ENCODE results near the gene XXYLT1. TPM values are rescaled to one million over a fixed set of nuclear protein-coding genes. Genes with fewer than 3 reads are reported as not detected.
A peak's percentile ranks its signal among the peaks of the same experiment; 100 is the strongest.

XXYLT1 gene
- total and polyA plus RNA-seq, 2 of the 8 experiments (the other 6 are each of a cell fraction or from before 2014, with no cell fraction given), result 18.9 to 23.8 TPM

DNA sequence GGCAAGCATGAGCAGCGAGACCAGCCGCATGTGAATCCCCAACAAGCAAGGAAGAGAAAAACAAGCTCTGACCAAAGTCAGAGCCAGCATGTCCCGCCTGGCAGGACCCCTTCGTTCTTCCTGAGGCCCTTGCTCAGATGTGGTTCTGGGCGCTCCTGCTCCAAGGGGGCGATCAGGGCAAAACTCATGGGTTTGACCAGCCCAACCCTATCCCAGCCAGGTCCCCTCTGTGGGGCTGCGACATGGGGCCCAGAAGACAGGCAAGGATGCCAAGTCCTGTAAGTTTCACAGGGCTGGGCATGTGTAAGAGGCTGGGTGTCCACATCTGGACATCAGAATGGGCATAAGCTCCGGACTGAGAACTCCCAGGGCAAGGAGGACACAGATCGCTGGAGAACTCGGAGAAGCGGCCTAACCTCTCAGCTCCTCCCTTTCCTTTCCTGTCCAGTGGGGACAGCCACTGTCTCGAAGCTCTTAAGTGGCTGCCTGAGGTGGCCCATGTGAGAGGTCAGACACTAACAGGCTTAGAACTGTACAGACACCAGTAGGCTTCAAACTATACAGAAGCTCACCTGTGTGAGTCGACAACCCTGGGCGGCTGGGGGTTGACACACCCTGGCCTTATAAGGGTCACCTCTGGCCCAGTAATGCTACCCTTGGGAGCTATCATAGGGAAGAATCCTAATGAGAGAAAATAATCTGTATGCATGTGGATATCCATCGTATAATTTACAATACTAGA, 48.9 kb downstream of the XXYLT1 start:
- no peak overlapping the region for H2BK120ac ChIP-seq (replicated peaks; ENCODE audit: low read depth, low read length)
- H3K4me3 ChIP-seq (ENCODE audit: extremely low read depth in 1 of 4, insufficient read depth in 2 of 4, low read depth in 3 of 4, low read length in 4 of 4), result no peak overlapping the region
- peaks cover 0 to 27% of the 10 kb centered on the region in 2 experiments; a peak in 2 of 4 replicates for H3K79me2 ChIP-seq (ENCODE audit: control insufficient read depth in 1 of 2, insufficient read depth in 2 of 2, low read length in 2 of 2)
- peak in 1 of 2 experiments; percentile 42 for DNase-seq (ENCODE audit: low read depth in 1 of 2, low spot score in 2 of 2)
- H3K4me1 ChIP-seq (replicated peaks in 1 of 4; ENCODE audit: control insufficient read depth in 3 of 4, insufficient read depth in 4 of 4, low read length in 3 of 4), result peaks cover 0 to 14% (median 7%) of the 10 kb centered on the region in 4 experiments; a peak in 6 of 7 replicates
- peaks cover 0 to 4% (median 2%) of the 10 kb centered on the region in 4 experiments; a peak in 3 of 8 replicates for H3K36me3 ChIP-seq (ENCODE audit: control insufficient read depth in 2 of 4, insufficient read depth in 4 of 4, low read length in 3 of 4)
- H3K27me3 ChIP-seq (replicated peaks in 1 of 4; ENCODE audit: control insufficient read depth in 3 of 4, extremely low read depth in 1 of 4, insufficient read depth in 3 of 4, low read length in 3 of 4), result no peaks in the 10 kb centered on the region
- no peak overlapping the region for H3K9ac ChIP-seq (replicated peaks in 1 of 4; ENCODE audit: extremely low read depth in 1 of 4, low read depth in 3 of 4, low read length in 3 of 4)
- peak overlapping the region; percentile 17 for H4K91ac ChIP-seq (replicated peaks; ENCODE audit: insufficient read length, low read length)
- H2AFZ ChIP-seq (ENCODE audit: low read length), result no peak overlapping the region
- no peak overlapping the region for H3K14ac ChIP-seq (ENCODE audit: insufficient read length)
- 0 out of 2 replicates have a peak overlapping the region, but pooled peaks have one; percentile 39 for H2AK5ac ChIP-seq (ENCODE audit: low read depth, low read length)
- ChIA-PET POLR2A (ENCODE audit: partially characterized antibody) (interaction anchor here (0.7 to 1.2 kb wide), 3 partner anchors 12 to 161 kb away, joined by 3 to 4 read pairs (median 3); no protein-coding TSS in a partner anchor), CTCF (ENCODE audit: partially characterized antibody) (interaction anchor here (0.6 to 1.9 kb wide), 9 partner anchors 12 to 223 kb away, joined by 3 to 5 read pairs (median 4); no protein-coding TSS in a partner anchor)
- no peaks in the 10 kb centered on the region for H3K9me3 ChIP-seq (ENCODE audit: insufficient read depth in 2 of 2, low read depth in 1 of 2, low read length in 1 of 2)
- no peak overlapping the region for H4K5ac ChIP-seq (ENCODE audit: insufficient read length, low read depth, low read length)
- peaks cover 18% of the 10 kb centered on the region for H3K79me1 ChIP-seq (ENCODE audit: low read depth, low read length)
- H3K27ac ChIP-seq (ENCODE audit: low read depth, low read length), result no peak overlapping the region
- H4K8ac ChIP-seq (ENCODE audit: extremely low read depth, insufficient read depth, low read length), result no peak overlapping the region
- H3K4me2 ChIP-seq (ENCODE audit: insufficient read depth in 1 of 2, low read depth in 2 of 2, low read length in 2 of 2), result no peak overlapping the region
- H3K56ac ChIP-seq (replicated peaks; ENCODE audit: insufficient read length, low read depth, low read length), result no peak overlapping the region
- no peak overlapping the region for H2BK20ac ChIP-seq (ENCODE audit: low read length)
- H2BK12ac ChIP-seq (ENCODE audit: low read depth, low read length), result 0 out of 2 replicates have a peak overlapping the region, but pooled peaks have one; percentile 55
- H3K4ac ChIP-seq (replicated peaks; ENCODE audit: insufficient read length, low read depth, low read length), result no peak overlapping the region
- peaks cover 2 to 5% of the 10 kb centered on the region in 2 experiments for H4K20me1 ChIP-seq (replicated peaks in 1 of 2; ENCODE audit: control insufficient read depth in 1 of 2, insufficient read depth in 2 of 2, low read length in 2 of 2)
- H3K18ac ChIP-seq (ENCODE audit: extremely low read depth, low read length), result no peak overlapping the region
- no peak overlapping the region for H3K23ac ChIP-seq (ENCODE audit: insufficient read length)
- no peak overlapping the region for H2BK15ac ChIP-seq (ENCODE audit: low read length)
- no peak for FAIRE-seq
- 91% methylated on average over 15 of the region's 15 CpGs; no CpG with 5 or more reads in 1 of the 2 experiments for WGBS, 2 experiments (ENCODE audit: extremely low coverage in 1 of 2, insufficient coverage in 1 of 2, insufficient read length in 1 of 2, insufficient replicate concordance in 2 of 2, low coverage in 1 of 2, low lambda C conversion rate in 2 of 2, missing lambda C conversion rate in 1 of 2)
- no peaks in the 10 kb centered on the region for H3K23me2 ChIP-seq (ENCODE audit: low read depth, low read length)
- TF ChIP-seq TBP (IDR thresholded peaks at IDR 0.05; ENCODE audit: low read depth, low read length), result no peak
- TF ChIP-seq ZNF274 (IDR thresholded peaks at IDR 0.05; ENCODE audit: borderline replicate concordance, extremely low read depth, low read length), result no peak
- TF ChIP-seq KDM1A (IDR thresholded peaks at IDR 0.05; ENCODE audit: borderline replicate concordance, low read length), result no peak
- TF ChIP-seq CHD1 (IDR thresholded peaks at IDR 0.05; ENCODE audit: low read depth, low read length), result no peak
- 0 out of 2 replicates have a peak overlapping the region, but pooled peaks have one; percentile 39 for H2BK5ac ChIP-seq (ENCODE audit: low read depth, low read length)
